ENCODE data around the gene ZCRB1.

DNA sequence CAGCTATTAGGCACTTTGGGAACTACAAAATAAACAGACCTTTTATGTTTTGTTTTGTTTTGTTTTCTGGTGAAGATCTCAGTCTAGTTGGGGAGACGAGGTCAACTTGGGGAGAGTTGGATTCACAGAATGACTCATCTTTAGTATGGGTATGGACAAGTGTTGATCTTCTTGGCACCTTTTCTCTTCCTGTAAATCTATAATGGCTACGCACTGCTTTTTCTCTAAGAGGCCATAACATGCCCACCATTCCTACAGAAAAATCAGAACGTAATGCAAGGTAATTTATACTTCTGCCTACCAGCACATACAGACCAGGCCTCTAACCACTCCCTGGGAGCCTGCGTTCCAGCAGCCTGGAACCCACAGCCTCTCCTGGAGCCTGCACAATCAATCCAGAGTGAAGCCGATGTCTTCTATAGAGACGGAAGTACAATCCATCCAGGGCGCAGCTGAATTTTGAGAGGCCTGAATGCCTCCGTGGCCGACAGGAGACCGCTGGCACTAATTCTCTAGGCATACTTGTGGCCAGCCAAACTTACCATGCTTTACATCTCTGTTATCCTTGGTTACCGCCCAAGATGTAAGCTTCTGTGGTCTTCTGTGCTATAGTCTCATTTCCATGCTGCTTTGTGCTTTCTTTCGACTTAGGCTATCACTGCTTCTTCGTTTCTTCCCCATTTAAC lies 790 bp upstream of the ZCRB1 start:
- TF ChIP-seq, protein P1, sequence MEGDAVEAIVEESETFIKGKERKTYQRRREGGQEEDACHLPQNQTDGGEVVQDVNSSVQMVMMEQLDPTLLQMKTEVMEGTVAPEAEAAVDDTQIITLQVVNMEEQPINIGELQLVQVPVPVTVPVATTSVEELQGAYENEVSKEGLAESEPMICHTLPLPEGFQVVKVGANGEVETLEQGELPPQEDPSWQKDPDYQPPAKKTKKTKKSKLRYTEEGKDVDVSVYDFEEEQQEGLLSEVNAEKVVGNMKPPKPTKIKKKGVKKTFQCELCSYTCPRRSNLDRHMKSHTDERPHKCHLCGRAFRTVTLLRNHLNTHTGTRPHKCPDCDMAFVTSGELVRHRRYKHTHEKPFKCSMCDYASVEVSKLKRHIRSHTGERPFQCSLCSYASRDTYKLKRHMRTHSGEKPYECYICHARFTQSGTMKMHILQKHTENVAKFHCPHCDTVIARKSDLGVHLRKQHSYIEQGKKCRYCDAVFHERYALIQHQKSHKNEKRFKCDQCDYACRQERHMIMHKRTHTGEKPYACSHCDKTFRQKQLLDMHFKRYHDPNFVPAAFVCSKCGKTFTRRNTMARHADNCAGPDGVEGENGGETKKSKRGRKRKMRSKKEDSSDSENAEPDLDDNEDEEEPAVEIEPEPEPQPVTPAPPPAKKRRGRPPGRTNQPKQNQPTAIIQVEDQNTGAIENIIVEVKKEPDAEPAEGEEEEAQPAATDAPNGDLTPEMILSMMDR (IDR thresholded peaks at IDR 0.05) = no peak
- TF ChIP-seq POLR2A (IDR thresholded peaks at IDR 0.05) = no peak
